Breast epithelium (tissue), 4 donors: Measurements from ENCODE around the gene HEBP1. TPM values are rescaled to one million over a fixed set of nuclear protein-coding genes. Genes with fewer than 3 reads are reported as not detected.

Experiments used
- DNase-seq, 2 donors: peaks; one replicate each; pipeline ENCODE4 v3.0.0-alpha.2; 2019; ENCODE audit warnings: low spot score in 2 of 2
- H3K27ac ChIP-seq, 2 donors: fragments of 200-600 bp; sonication (generic) in 1 of 2; one replicate each; pipeline ENCODE4 v1.5.1; 2016 to 2019; ENCODE audit warnings: mild to moderate bottlenecking in 1 of 2
- H3K27me3 ChIP-seq, 2 donors: fragments of 200-600 bp; sonication (generic) in 1 of 2; one replicate each; pipeline versions ENCODE4 v1.5.1 to v1.6.0; 2017 to 2019; ENCODE audit warnings: control low read depth in 1 of 2, mild to moderate bottlenecking in 1 of 2
- H3K36me3 ChIP-seq: fragments of 200-600 bp; one replicate; pipeline ENCODE4 v1.5.1; 2019
- H3K4me1 ChIP-seq, 2 donors: fragments of 200-600 bp; sonication (generic); one replicate each; pipeline ENCODE4 v1.5.1; 2016 to 2019; ENCODE audit warnings: control low read depth in 1 of 2
- H3K4me3 ChIP-seq, 3 donors: fragments of 200-600 bp; sonication (generic); 1 replicate in 2 of 3; 2 replicates in 1 of 3; pipeline ENCODE4 v1.5.1; 2016 to 2019; ENCODE audit warnings: mild to moderate bottlenecking in 3 of 3, moderate library complexity in 2 of 3
- H3K9me3 ChIP-seq, 2 donors: fragments of 200-600 bp; sonication (generic) in 1 of 2; one replicate each; pipeline ENCODE4 v1.5.1; 2016 to 2019; ENCODE audit warnings: control low read depth in 1 of 2
- POLR2A ChIP-seq: fragments of 450-650 bp; IDR thresholded peaks from one replicate; pipeline ENCODE4 v1.6.1; 2016; ENCODE audit warnings: antibody characterized with exemption, mild to moderate bottlenecking, moderate library complexity
- POLR2AphosphoS5 ChIP-seq, 3 donors: sonication (generic); formaldehyde crosslinking; IDR thresholded peaks; one replicate each; pipeline ENCODE4 v1.6.1; 2017; ENCODE audit warnings: antibody characterized with exemption in 3 of 3
- intact Hi-C: fragments of 100-400 bp; cut with DNase I; formaldehyde crosslinking; loops from one replicate; pipeline ENCODE4 v1.15.1; 2023; ENCODE audit warnings: low total_unique reads
- total RNA-seq, 3 donors: library from RNA; depleted of rRNA; stranded (reverse); fragments of >200 nt; gene quantifications; one replicate each; pipeline ENCODE4 v1.1.0, GENCODE V29; 2016
- TF ChIP-seq, protein P1 (sequence below), 3 donors: fragments of 450-650 bp; IDR thresholded peaks; one replicate each; pipeline ENCODE4 v1.5.1; 2016 to 2017; ENCODE audit warnings: antibody characterized with exemption in 3 of 3, mild to moderate bottlenecking in 3 of 3, moderate library complexity in 3 of 3

Gene HEBP1
- total RNA-seq, 3 donors from 2014 or later: 36.4 to 64.5 (median 39.7) TPM

- H3K9me3 ChIP-seq: no peaks in the 10 kb centered on the region
- no peaks in the 10 kb centered on the region for H3K4me1 ChIP-seq
- no peak for DNase-seq
- H3K36me3 ChIP-seq: peaks cover 11% of the 10 kb centered on the region
- H3K4me3 ChIP-seq: no peak overlapping the region
- no peak overlapping the region for H3K27ac ChIP-seq
- H3K27me3 ChIP-seq: no peaks in the 10 kb centered on the region
- intact Hi-C loops: no loop called here
- TF ChIP-seq POLR2A (no peak), POLR2AphosphoS5 (IDR thresholded peaks at IDR 0.05) (no peak)
- TF ChIP-seq, protein P1, sequence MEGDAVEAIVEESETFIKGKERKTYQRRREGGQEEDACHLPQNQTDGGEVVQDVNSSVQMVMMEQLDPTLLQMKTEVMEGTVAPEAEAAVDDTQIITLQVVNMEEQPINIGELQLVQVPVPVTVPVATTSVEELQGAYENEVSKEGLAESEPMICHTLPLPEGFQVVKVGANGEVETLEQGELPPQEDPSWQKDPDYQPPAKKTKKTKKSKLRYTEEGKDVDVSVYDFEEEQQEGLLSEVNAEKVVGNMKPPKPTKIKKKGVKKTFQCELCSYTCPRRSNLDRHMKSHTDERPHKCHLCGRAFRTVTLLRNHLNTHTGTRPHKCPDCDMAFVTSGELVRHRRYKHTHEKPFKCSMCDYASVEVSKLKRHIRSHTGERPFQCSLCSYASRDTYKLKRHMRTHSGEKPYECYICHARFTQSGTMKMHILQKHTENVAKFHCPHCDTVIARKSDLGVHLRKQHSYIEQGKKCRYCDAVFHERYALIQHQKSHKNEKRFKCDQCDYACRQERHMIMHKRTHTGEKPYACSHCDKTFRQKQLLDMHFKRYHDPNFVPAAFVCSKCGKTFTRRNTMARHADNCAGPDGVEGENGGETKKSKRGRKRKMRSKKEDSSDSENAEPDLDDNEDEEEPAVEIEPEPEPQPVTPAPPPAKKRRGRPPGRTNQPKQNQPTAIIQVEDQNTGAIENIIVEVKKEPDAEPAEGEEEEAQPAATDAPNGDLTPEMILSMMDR (IDR thresholded peaks at IDR 0.05): no peak
Observed at GRCh38 chr12:12986775-12987331, 13.2 kb downstream of the HEBP1 start.

- Histone ChIP-seq H3K9me3 (no peaks in the 10 kb centered on the region), H3K27me3 (no peaks in the 10 kb centered on the region), H3K27ac (no peak overlapping the region), H3K4me3 (no peak overlapping the region), H3K4me1 (no peaks in the 10 kb centered on the region), H3K36me3 (peaks cover 11% of the 10 kb centered on the region)
- TF ChIP-seq POLR2A: no peak
- TF ChIP-seq, protein P1 (IDR thresholded peaks at IDR 0.05): peak in 1 of 3 donors; percentile 39
- intact Hi-C loops: no loop called here
- no peak for DNase-seq
Observed at GRCh38 chr12:12985817-12986408, 14.2 kb downstream of the HEBP1 start.

DNA sequence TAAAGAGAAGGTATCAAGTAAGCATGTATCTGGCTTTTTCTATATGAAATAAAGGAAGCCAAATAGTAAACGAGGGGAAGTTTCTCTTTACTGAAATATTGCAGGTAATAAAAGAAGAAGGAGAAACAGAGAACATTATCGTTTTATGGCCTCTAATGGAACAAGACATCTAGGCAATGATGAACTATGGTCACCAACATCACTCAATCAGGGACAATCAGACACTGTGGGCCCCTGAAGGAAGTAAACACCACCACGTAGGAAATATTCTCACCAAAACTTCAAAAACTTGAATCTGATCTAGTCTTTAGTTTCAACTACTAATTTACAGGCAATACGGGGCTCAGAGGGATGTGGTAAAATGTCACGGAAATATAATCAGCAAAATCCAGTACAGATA lies 15.9 kb downstream of the HEBP1 start:
- no peak for TF ChIP-seq POLR2AphosphoS5 (IDR thresholded peaks at IDR 0.05)
- TF ChIP-seq, protein P1 (IDR thresholded peaks at IDR 0.05): no peak
- TF ChIP-seq POLR2A: no peak
- H3K27me3 ChIP-seq: no peaks in the 10 kb centered on the region
- H3K27ac ChIP-seq: no peak overlapping the region
- H3K36me3 ChIP-seq: peaks cover 11% of the 10 kb centered on the region
- no peak for DNase-seq
- intact Hi-C loops: no loop called here
- no peak overlapping the region for H3K4me3 ChIP-seq
- no peaks in the 10 kb centered on the region for H3K4me1 ChIP-seq
- no peaks in the 10 kb centered on the region for H3K9me3 ChIP-seq

DNA sequence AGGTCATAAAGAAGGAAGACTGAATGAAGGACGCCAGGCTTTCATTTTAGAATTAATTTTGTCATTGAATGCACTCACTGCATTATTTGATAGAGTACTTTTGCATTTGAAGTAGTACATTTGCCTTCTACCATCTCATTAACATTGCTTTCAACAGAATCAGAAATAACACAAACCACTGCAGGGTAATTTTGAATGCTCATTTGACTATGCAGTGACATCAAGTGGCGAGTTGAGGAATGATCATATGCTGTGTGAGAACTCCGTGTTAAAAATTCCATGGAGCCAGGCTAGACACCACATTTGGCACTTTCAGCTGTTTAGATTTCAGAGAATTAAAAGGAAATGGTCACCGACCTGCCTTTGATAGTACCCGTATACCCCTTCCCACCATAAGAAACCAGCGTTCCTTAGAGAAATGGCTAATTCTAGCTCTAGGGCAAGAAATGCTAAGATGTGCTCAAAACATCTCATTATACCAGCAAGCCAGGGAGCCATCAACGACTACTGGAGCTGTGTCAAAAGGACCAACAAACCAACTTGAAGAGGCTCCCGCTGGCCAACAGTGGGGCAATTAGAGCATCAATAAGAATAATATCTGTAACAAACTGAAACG lies 16.5 kb downstream of the HEBP1 start:
- TF ChIP-seq POLR2A: no peak
- TF ChIP-seq, protein P1 (IDR thresholded peaks at IDR 0.05): peak; percentile 27 to 53 (median 52)
- Histone ChIP-seq H3K4me1 (no peaks in the 10 kb centered on the region), H3K9me3 (no peaks in the 10 kb centered on the region), H3K4me3 (no peak overlapping the region), H3K36me3 (peaks cover 11% of the 10 kb centered on the region), H3K27ac (no peak overlapping the region), H3K27me3 (no peaks in the 10 kb centered on the region)
- intact Hi-C loops: no loop called here
- DNase-seq: no peak

DNA sequence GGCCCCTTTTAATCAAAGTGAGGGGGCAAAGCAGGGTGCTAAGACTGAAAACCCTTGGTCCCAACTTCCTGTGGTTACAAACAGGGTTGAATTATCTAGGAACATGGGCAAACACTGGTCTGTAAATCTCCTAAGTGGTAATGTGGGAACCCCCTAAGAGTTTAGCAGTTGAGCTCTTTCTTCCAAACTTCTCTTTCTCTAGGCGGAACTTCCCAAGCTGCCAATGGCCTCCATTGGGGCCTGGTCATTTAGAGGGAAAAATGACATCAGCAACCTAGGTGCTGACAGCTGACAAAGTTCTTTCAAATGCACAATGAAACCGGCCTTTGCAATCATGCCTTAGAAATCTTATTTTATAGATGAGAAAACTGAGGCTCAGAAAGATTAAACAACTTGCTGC lies 17.7 kb downstream of the HEBP1 start:
- no peak for TF ChIP-seq POLR2A
- TF ChIP-seq POLR2AphosphoS5 (IDR thresholded peaks at IDR 0.05): no peak
- TF ChIP-seq, protein P1 (IDR thresholded peaks at IDR 0.05): no peak
- Histone ChIP-seq H3K27me3 (no peaks in the 10 kb centered on the region), H3K4me3 (no peak overlapping the region), H3K4me1 (no peaks in the 10 kb centered on the region), H3K9me3 (no peaks in the 10 kb centered on the region), H3K36me3 (peaks cover 11% of the 10 kb centered on the region), H3K27ac (no peak overlapping the region)
- intact Hi-C loops: no loop called here
- no peak for DNase-seq
